ENCODE data around the gene SLC7A1. TPM values are rescaled to one million over a fixed set of nuclear protein-coding genes. Genes with fewer than 3 reads are reported as not detected.

Gene SLC7A1
- total and polyA plus RNA-seq, 2 experiments from 2014 or later: 10.1 to 16.2 TPM

GRCh38 chr13:29591310-29591709, 4.2 kb downstream of the SLC7A1 start:
- Histone ChIP-seq H3K4me2 (no peak overlapping the region), H3K4me3 (no peak overlapping the region), H3K9me3 (ENCODE audit: low read depth) (no peaks in the 10 kb centered on the region), H3K27me3 (peaks cover 1% of the 10 kb centered on the region), H3K79me2 (peaks cover 85% of the 10 kb centered on the region), H2AFZ (no peak overlapping the region), H4K20me1 (ENCODE audit: insufficient read depth, poor library complexity, severe bottlenecking) (peaks cover 38% of the 10 kb centered on the region), H3K4me1 (ENCODE audit: insufficient read depth) (peaks cover 4% of the 10 kb centered on the region), H3K9me2 (replicated peaks; ENCODE audit: insufficient read depth) (no peaks in the 10 kb centered on the region), H3K36me3 (replicated peaks; ENCODE audit: insufficient read depth, low read depth) (no peaks in the 10 kb centered on the region), H3K27ac (no peak overlapping the region)
- TF ChIP-seq EZH2phosphoT487 (IDR thresholded peaks at IDR 0.05; ENCODE audit: low read depth, severe bottlenecking, unreplicated experiment) (no peak), EZH2 (IDR thresholded peaks at IDR 0.05; ENCODE audit: borderline replicate concordance) (no peak)
- TF ChIP-seq, protein P1, sequence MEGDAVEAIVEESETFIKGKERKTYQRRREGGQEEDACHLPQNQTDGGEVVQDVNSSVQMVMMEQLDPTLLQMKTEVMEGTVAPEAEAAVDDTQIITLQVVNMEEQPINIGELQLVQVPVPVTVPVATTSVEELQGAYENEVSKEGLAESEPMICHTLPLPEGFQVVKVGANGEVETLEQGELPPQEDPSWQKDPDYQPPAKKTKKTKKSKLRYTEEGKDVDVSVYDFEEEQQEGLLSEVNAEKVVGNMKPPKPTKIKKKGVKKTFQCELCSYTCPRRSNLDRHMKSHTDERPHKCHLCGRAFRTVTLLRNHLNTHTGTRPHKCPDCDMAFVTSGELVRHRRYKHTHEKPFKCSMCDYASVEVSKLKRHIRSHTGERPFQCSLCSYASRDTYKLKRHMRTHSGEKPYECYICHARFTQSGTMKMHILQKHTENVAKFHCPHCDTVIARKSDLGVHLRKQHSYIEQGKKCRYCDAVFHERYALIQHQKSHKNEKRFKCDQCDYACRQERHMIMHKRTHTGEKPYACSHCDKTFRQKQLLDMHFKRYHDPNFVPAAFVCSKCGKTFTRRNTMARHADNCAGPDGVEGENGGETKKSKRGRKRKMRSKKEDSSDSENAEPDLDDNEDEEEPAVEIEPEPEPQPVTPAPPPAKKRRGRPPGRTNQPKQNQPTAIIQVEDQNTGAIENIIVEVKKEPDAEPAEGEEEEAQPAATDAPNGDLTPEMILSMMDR (IDR thresholded peaks at IDR 0.05; ENCODE audit: poor library complexity): no peak
- no peak for DNase-seq (ENCODE audit: low spot score)
- 75% methylated on average over 5 of the region's 5 CpGs for WGBS (ENCODE audit: low lambda C conversion rate, missing lambda C conversion rate)

DNA sequence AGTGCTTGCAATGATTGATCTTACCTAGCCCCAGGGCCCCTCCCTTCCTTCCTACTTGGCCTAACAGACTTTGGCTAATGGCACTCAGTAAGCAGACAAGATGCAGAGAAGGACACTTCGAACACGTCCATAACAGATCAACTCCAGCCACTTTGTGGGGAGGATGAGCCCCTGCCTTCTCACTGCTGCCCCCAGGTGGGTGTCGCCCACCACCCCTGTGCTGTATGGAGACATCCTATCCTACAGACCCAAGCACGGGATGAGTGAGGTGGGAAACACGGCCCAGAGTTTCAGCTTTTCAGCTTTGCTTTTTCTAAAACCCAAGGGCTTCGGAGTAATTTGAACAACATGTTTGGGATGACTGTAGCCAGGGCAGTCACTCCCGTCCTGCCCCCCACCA, 5.5 kb downstream of the SLC7A1 start:
- Histone ChIP-seq H3K9me2 (replicated peaks; ENCODE audit: insufficient read depth) (no peaks in the 10 kb centered on the region), H3K4me2 (no peak overlapping the region), H4K20me1 (ENCODE audit: insufficient read depth, poor library complexity, severe bottlenecking) (peaks cover 42% of the 10 kb centered on the region), H3K4me1 (ENCODE audit: insufficient read depth) (no peaks in the 10 kb centered on the region), H3K27me3 (no peaks in the 10 kb centered on the region), H3K36me3 (replicated peaks; ENCODE audit: insufficient read depth, low read depth) (no peaks in the 10 kb centered on the region), H3K27ac (no peak overlapping the region), H3K9me3 (ENCODE audit: low read depth) (no peaks in the 10 kb centered on the region), H3K4me3 (no peak overlapping the region), H2AFZ (no peak overlapping the region), H3K79me2 (peaks cover 92% of the 10 kb centered on the region)
- TF ChIP-seq EZH2 (IDR thresholded peaks at IDR 0.05; ENCODE audit: borderline replicate concordance): no peak
- TF ChIP-seq EZH2phosphoT487 (IDR thresholded peaks at IDR 0.05; ENCODE audit: low read depth, severe bottlenecking, unreplicated experiment): no peak
- TF ChIP-seq, protein P1 (IDR thresholded peaks at IDR 0.05; ENCODE audit: poor library complexity): no peak
- DNase-seq (ENCODE audit: low spot score): no peak
- WGBS (ENCODE audit: low lambda C conversion rate, missing lambda C conversion rate): 87% methylated on average over 7 of the region's 7 CpGs

DNA sequence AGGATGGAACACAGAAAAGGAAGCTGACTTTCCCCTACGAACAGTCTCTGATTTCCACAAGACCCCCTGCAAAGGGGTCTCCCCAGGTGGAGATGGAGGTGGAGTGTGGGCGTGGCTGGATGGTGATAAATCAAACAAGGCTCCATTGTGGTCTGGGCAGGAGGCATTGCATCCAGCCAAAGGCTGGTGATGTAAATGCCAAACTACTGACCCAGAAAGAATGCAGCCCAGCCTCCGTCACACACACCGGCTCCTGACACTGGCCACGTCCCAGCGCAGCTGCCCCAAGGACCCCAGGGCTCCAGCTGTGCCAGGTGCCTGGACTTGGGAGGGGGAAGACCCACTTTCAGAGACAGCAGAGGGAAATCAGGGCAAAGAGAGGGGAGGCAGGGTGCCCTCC, 6.3 kb downstream of the SLC7A1 start:
- 86% methylated on average over 6 of the region's 6 CpGs for WGBS (ENCODE audit: low lambda C conversion rate, missing lambda C conversion rate)
- H4K20me1 ChIP-seq (ENCODE audit: insufficient read depth, poor library complexity, severe bottlenecking): peaks cover 43% of the 10 kb centered on the region
- TF ChIP-seq, protein P1 (IDR thresholded peaks at IDR 0.05; ENCODE audit: poor library complexity): no peak
- TF ChIP-seq EZH2 (IDR thresholded peaks at IDR 0.05; ENCODE audit: borderline replicate concordance) (no peak), EZH2phosphoT487 (IDR thresholded peaks at IDR 0.05; ENCODE audit: low read depth, severe bottlenecking, unreplicated experiment) (no peak)

GRCh38 chr13:29587645-29588044, 7.8 kb downstream of the SLC7A1 start:
- Histone ChIP-seq H3K4me2 (no peak overlapping the region), H3K27me3 (no peaks in the 10 kb centered on the region), H3K4me1 (ENCODE audit: insufficient read depth) (no peaks in the 10 kb centered on the region), H2AFZ (no peak overlapping the region), H4K20me1 (ENCODE audit: insufficient read depth, poor library complexity, severe bottlenecking) (peaks cover 45% of the 10 kb centered on the region), H3K9me2 (replicated peaks; ENCODE audit: insufficient read depth) (no peaks in the 10 kb centered on the region), H3K27ac (no peak overlapping the region), H3K79me2 (peaks cover 94% of the 10 kb centered on the region), H3K36me3 (replicated peaks; ENCODE audit: insufficient read depth, low read depth) (no peaks in the 10 kb centered on the region), H3K4me3 (no peak overlapping the region), H3K9me3 (ENCODE audit: low read depth) (no peaks in the 10 kb centered on the region)
- DNase-seq (ENCODE audit: low spot score): no peak
- WGBS (ENCODE audit: low lambda C conversion rate, missing lambda C conversion rate): 73% methylated on average over 7 of the region's 7 CpGs
- no peak for TF ChIP-seq EZH2phosphoT487 (IDR thresholded peaks at IDR 0.05; ENCODE audit: low read depth, severe bottlenecking, unreplicated experiment)

More for the DNA sequence above, 6.3 kb downstream of the SLC7A1 start:
- no peak overlapping the region for H3K4me3 ChIP-seq
- H3K27me3 ChIP-seq: no peaks in the 10 kb centered on the region
- no peaks in the 10 kb centered on the region for H3K36me3 ChIP-seq (replicated peaks; ENCODE audit: insufficient read depth, low read depth)
- DNase-seq (ENCODE audit: low spot score): no peak
- no peaks in the 10 kb centered on the region for H3K9me2 ChIP-seq (replicated peaks; ENCODE audit: insufficient read depth)
- H3K79me2 ChIP-seq: peaks cover 93% of the 10 kb centered on the region
- H2AFZ ChIP-seq: no peak overlapping the region
- H3K27ac ChIP-seq: no peak overlapping the region
- H3K9me3 ChIP-seq (ENCODE audit: low read depth): no peaks in the 10 kb centered on the region
- no peak overlapping the region for H3K4me2 ChIP-seq
- H3K4me1 ChIP-seq (ENCODE audit: insufficient read depth): no peaks in the 10 kb centered on the region

All from hepatocyte (in vitro differentiated cells).